Naive thymus-derived CD8-positive, alpha-beta T cell (primary cell): Measurements from ENCODE around the gene ANO10. TPM values are rescaled to one million over a fixed set of nuclear protein-coding genes. Genes with fewer than 3 reads are reported as not detected.

ENCODE experiments used
- ATAC-seq, 2 donors: fragments of 150-1000 bp; cut with Tn5 transposase in 1 of 2; sonication (Bioruptor Pico), chemical (Tn5 transposase) in 1 of 2; 1 replicate in 1 of 2; 2 replicates in 1 of 2; pipeline ENCODE4 v1.10.0; 2021; ENCODE audit warnings: mild to moderate bottlenecking in 2 of 2, moderate library complexity in 2 of 2
- POLR2A ChIA-PET: fragments of 350-600 bp; sonication (Branson Sonifier 250); formaldehyde crosslinking; loops from one replicate; lab custom pipeline; 2021; ENCODE audit warnings: antibody characterized with exemption; lab: Charles Lee
- DNase-seq, 10 donors: peaks; one replicate each; pipeline versions ENCODE4 v3.0.0 to v3.0.0-alpha.2; 2020 to 2022
- H3K27ac Mint-ChIP-seq, 10 donors: one replicate each; pipeline ENCODE4 v1.8.0; 2020 to 2022; ENCODE audit warnings: mild to moderate bottlenecking in 10 of 10, mixed read lengths in 10 of 10, moderate library complexity in 4 of 10, inconsistent platforms in 1 of 10
- H3K27me3 Mint-ChIP-seq, 5 donors: one replicate each; pipeline ENCODE4 v1.8.0; 2021 to 2022; ENCODE audit warnings: mixed read lengths in 5 of 5
- H3K36me3 Mint-ChIP-seq, 3 donors: one replicate each; pipeline ENCODE4 v1.8.0; 2020 to 2022; ENCODE audit warnings: mixed read lengths in 3 of 3, mild to moderate bottlenecking in 2 of 3, inconsistent platforms in 1 of 3
- H3K4me1 Mint-ChIP-seq, 4 donors: one replicate each; pipeline ENCODE4 v1.8.0; 2021 to 2022; ENCODE audit warnings: mixed read lengths in 4 of 4
- H3K4me3 Mint-ChIP-seq, 10 donors: one replicate each; pipeline ENCODE4 v1.8.0; 2020 to 2022; ENCODE audit warnings: mild to moderate bottlenecking in 10 of 10, mixed read lengths in 10 of 10, moderate library complexity in 6 of 10, inconsistent platforms in 1 of 10
- H3K9me3 Mint-ChIP-seq, 9 donors: one replicate each; pipeline ENCODE4 v1.8.0; 2020 to 2022; ENCODE audit warnings: mixed read lengths in 9 of 9, mild to moderate bottlenecking in 3 of 9, inconsistent platforms in 1 of 9, moderate library complexity in 1 of 9
- polyA plus RNA-seq, 3 donors: library from polyadenylated mRNA; unstranded; fragments of 300-500 nt; fragmentation: Illumina TruSeq; gene quantifications; one replicate each; pipeline ENCODE4 v1.2.3, GENCODE V29; 2021
- total RNA-seq, 8 experiments: library from RNA in 2 of 8; stranded (reverse) in 2 of 8; gene quantifications; one replicate each; pipeline ENCODE4 v1.2.3 and lab custom pipeline; 2021 to 2026

ANO10 gene
- total and polyA plus RNA-seq, 5 experiments from 2014 or later = 6.9 to 12.4 (median 10.4) TPM

GRCh38 chr3:43641306-43642114, 19.7 kb upstream of the ANO10 start:
- peaks cover 0 to 6% (median 4%) of the 10 kb centered on the region in 4 donors for H3K4me1 Mint-ChIP-seq
- peaks cover 7 to 17% (median 12%) of the 10 kb centered on the region in 5 donors for H3K27me3 Mint-ChIP-seq
- H3K9me3 Mint-ChIP-seq = no peaks in the 10 kb centered on the region
- ATAC-seq (no peak), DNase-seq (no peak)
- POLR2A ChIA-PET = no interaction called here
- no peak overlapping the region for H3K4me3 Mint-ChIP-seq
- H3K27ac Mint-ChIP-seq = no peak overlapping the region
- H3K36me3 Mint-ChIP-seq = no peaks in the 10 kb centered on the region

GRCh38 chr3:43640681-43641080, 18.9 kb upstream of the ANO10 start:
- H3K27ac Mint-ChIP-seq = no peak overlapping the region
- H3K36me3 Mint-ChIP-seq = no peaks in the 10 kb centered on the region
- H3K27me3 Mint-ChIP-seq = peaks cover 5 to 16% (median 7%) of the 10 kb centered on the region in 5 donors
- POLR2A ChIA-PET = no interaction called here
- ATAC-seq (no peak), DNase-seq (no peak)
- H3K4me3 Mint-ChIP-seq = no peak overlapping the region
- H3K4me1 Mint-ChIP-seq = peaks cover 0 to 6% (median 4%) of the 10 kb centered on the region in 4 donors
- H3K9me3 Mint-ChIP-seq = no peaks in the 10 kb centered on the region

- H3K4me1 Mint-ChIP-seq = peaks cover 0 to 6% (median 4%) of the 10 kb centered on the region in 4 donors
- peaks cover 3 to 8% (median 6%) of the 10 kb centered on the region in 5 donors for H3K27me3 Mint-ChIP-seq
- DNase-seq (peak in 3 of 10 donors; percentile 5 to 26 (median 11)), ATAC-seq (peak; percentile 57 to 59)
- no peaks in the 10 kb centered on the region for H3K9me3 Mint-ChIP-seq
- peak overlapping the region in 1 of 10 donors; percentile 13 for H3K27ac Mint-ChIP-seq
- POLR2A ChIA-PET = no interaction called here
- no peak overlapping the region for H3K4me3 Mint-ChIP-seq
- H3K36me3 Mint-ChIP-seq = no peaks in the 10 kb centered on the region
Measured at GRCh38 chr3:43638594-43639447, 17.0 kb upstream of the ANO10 start.

DNA sequence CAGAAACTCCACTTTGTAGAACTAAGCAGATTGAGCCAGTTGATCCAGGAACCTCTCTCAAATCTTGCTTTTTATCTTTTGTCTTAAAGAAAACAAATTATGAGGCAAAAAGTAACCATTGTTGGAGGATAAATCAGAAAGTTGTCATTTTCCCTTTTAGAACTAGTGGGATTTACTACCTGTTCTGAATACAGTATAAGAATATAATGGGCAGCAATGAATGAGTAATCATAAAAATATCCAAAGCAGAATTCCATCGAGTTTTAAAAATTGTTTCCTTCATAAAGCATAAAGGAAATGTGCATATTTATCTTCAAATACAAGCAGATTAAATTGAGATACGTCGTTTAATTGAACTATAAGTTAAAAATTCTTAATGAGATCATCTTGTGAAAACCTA, 15.9 kb upstream of the ANO10 start:
- Mint-ChIP-seq H3K4me1 (peaks cover 0 to 6% (median 4%) of the 10 kb centered on the region in 4 donors), H3K9me3 (no peaks in the 10 kb centered on the region), H3K36me3 (no peaks in the 10 kb centered on the region), H3K4me3 (no peak overlapping the region), H3K27me3 (peaks cover 0 to 12% (median 7%) of the 10 kb centered on the region in 5 donors), H3K27ac (no peak overlapping the region)
- POLR2A ChIA-PET = no interaction called here
- no peak for DNase-seq
- ATAC-seq = no peak

DNA sequence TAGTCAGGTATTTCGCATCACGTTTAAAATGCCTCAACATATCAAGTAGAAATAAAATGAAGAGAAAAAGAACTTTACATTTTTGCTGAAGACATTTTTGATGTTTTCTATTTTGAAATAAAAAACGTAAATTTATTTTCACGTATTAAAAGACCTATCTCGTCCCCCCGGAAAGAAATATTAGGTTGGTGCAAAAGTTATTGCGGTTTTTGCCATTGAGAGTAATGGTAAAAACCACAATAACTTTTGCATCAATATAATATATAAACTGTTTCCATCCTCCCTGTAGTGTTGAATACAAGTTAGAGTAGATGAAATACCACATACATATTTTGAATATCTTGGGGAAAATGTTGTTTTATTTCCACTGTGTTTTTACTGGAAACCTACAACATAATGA, 11.2 kb upstream of the ANO10 start:
- H3K27ac Mint-ChIP-seq = no peak overlapping the region
- POLR2A ChIA-PET = no interaction called here
- ATAC-seq (no peak), DNase-seq (no peak)
- no peak overlapping the region for H3K4me3 Mint-ChIP-seq
- peaks cover 0 to 8% (median 0%) of the 10 kb centered on the region in 9 donors for H3K9me3 Mint-ChIP-seq
- peaks cover 3 to 21% (median 10%) of the 10 kb centered on the region in 5 donors for H3K27me3 Mint-ChIP-seq
- H3K4me1 Mint-ChIP-seq = no peaks in the 10 kb centered on the region
- peaks cover 0 to 8% (median 5%) of the 10 kb centered on the region in 3 donors for H3K36me3 Mint-ChIP-seq

- POLR2A ChIA-PET = no interaction called here
- Mint-ChIP-seq H3K4me3 (no peak overlapping the region), H3K27ac (no peak overlapping the region), H3K9me3 (peaks cover 0 to 8% (median 0%) of the 10 kb centered on the region in 9 donors), H3K36me3 (peaks cover 0 to 8% (median 5%) of the 10 kb centered on the region in 3 donors), H3K4me1 (no peaks in the 10 kb centered on the region), H3K27me3 (peaks cover 3 to 21% (median 10%) of the 10 kb centered on the region in 5 donors)
- ATAC-seq (no peak), DNase-seq (no peak)
Measured at GRCh38 chr3:43632269-43632733, 10.5 kb upstream of the ANO10 start.

GRCh38 chr3:43629741-43630140, 7.9 kb upstream of the ANO10 start:
- Mint-ChIP-seq H3K27me3 (peaks cover 3 to 19% (median 8%) of the 10 kb centered on the region in 5 donors), H3K9me3 (peaks cover 0 to 8% (median 0%) of the 10 kb centered on the region in 9 donors), H3K36me3 (peaks cover 0 to 8% (median 5%) of the 10 kb centered on the region in 3 donors), H3K27ac (no peak overlapping the region), H3K4me3 (no peak overlapping the region), H3K4me1 (no peaks in the 10 kb centered on the region)
- no peak for ATAC-seq
- DNase-seq = no peak
- POLR2A ChIA-PET = no interaction called here

DNA sequence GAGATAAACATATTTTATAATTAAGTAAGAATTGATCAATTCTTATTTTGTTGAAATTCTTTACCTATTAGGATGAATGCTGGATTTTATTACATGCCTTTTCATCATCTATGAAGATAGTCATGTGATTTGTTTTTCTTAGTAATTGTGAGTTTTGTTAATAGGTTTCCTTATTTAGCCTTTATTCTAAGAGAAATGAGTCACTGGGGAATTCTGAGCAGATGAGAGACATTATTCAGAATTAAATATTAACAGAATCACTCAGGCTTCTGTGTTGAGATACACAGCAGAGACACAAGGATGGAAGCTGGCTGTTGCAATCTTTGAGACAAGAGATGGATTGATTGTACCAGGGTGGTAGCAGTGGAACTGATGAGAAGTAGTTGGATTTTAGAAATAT, 7.4 kb upstream of the ANO10 start:
- POLR2A ChIA-PET = no interaction called here
- H3K4me3 Mint-ChIP-seq = no peak overlapping the region

GRCh38 chr3:43627360-43627759, 5.5 kb upstream of the ANO10 start:
- Mint-ChIP-seq H3K9me3 (peaks cover 0 to 8% (median 0%) of the 10 kb centered on the region in 9 donors), H3K36me3 (peaks cover 0 to 8% (median 5%) of the 10 kb centered on the region in 3 donors), H3K4me1 (peaks cover 5 to 7% (median 6%) of the 10 kb centered on the region in 4 donors), H3K27ac (no peak overlapping the region), H3K27me3 (peaks cover 3 to 18% (median 6%) of the 10 kb centered on the region in 5 donors), H3K4me3 (no peak overlapping the region)
- ATAC-seq = no peak
- POLR2A ChIA-PET = no interaction called here
- DNase-seq = no peak

More for the DNA sequence above, 7.4 kb upstream of the ANO10 start:
- DNase-seq (no peak), ATAC-seq (no peak)
- H3K36me3 Mint-ChIP-seq = peaks cover 0 to 8% (median 5%) of the 10 kb centered on the region in 3 donors
- H3K27me3 Mint-ChIP-seq = peaks cover 3 to 18% (median 6%) of the 10 kb centered on the region in 5 donors
- H3K9me3 Mint-ChIP-seq = peaks cover 0 to 8% (median 0%) of the 10 kb centered on the region in 9 donors
- H3K27ac Mint-ChIP-seq = no peak overlapping the region
- H3K4me1 Mint-ChIP-seq = peaks cover 0 to 1% (median 0%) of the 10 kb centered on the region in 4 donors

DNA sequence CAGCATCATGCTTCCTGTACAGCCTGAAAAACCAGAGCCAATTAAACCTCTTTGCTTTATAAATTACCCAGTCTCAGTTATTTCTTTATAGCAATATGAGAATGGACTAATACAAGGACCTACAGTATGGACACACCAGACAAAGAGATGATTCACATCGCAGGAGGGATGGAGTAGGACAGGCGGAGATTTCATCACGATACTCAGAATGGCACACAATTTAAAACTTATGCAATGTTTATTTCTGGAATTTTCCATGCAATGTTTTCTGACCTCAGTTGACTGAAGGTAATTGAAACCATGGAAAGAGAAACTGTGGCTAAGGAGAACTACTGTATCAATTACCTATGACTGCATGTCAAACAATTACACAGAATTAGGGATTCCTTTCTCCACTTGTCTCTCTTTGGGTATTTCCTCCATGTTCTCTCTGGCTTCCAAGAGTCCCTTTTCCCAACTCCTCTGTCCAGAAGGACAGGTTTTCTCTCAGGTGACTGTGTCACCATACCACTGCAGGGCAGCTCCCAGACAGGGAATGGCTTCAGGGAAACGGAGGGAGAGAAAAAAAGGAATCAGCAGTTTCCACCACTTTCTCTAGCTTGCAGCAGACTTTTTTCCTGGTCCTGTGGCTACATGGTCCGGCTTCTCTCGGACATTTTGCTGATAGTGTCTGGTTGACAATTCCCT, 3.0 kb upstream of the ANO10 start:
- Mint-ChIP-seq H3K27me3 (peaks cover 1 to 11% (median 6%) of the 10 kb centered on the region in 5 donors), H3K27ac (peak overlapping the region in 2 of 10 donors; percentile 47 to 76), H3K4me1 (peaks cover 10 to 22% (median 17%) of the 10 kb centered on the region in 4 donors), H3K36me3 (peaks cover 0 to 8% (median 5%) of the 10 kb centered on the region in 3 donors), H3K4me3 (no peak overlapping the region), H3K9me3 (peaks cover 0 to 8% (median 0%) of the 10 kb centered on the region in 9 donors)
- DNase-seq = no peak
- ATAC-seq = no peak
- POLR2A ChIA-PET = no interaction called here

GRCh38 chr3:43620831-43621655, 768 bp downstream of the ANO10 start:
- DNase-seq (no peak), ATAC-seq (peak; percentile 4 to 12)
- no peaks in the 10 kb centered on the region for H3K9me3 Mint-ChIP-seq
- POLR2A ChIA-PET = interaction anchor here (1.0 to 1.7 kb wide), 3 partner anchors 69 to 324 kb away, joined by 3 to 14 read pairs (median 5); partner anchors contain the start of gene ABHD5
- H3K4me3 Mint-ChIP-seq = peak overlapping the region; percentile 86 to 94 (median 90)
- H3K27me3 Mint-ChIP-seq = no peaks in the 10 kb centered on the region
- H3K36me3 Mint-ChIP-seq = no peaks in the 10 kb centered on the region
- peaks cover 12 to 22% (median 17%) of the 10 kb centered on the region in 4 donors for H3K4me1 Mint-ChIP-seq
- peak overlapping the region; percentile 51 to 92 (median 83) for H3K27ac Mint-ChIP-seq
